SK-N-SH (cell line): ENCODE measurements around the gene BOLA3.

Experiments
- CTCF ChIP-seq: fragments of 200-600 bp; sonication (generic); IDR thresholded peaks from 2 replicates; pipeline ENCODE4 v1.6.1; 2017; ENCODE audit warnings: antibody characterized with exemption, mild to moderate bottlenecking, moderate library complexity
- ELF1 ChIP-seq: IDR thresholded peaks from 2 replicates; pipeline ENCODE4 v1.4.0; 2012
- EP300 ChIP-seq, 2 experiments: IDR thresholded peaks; 2 replicates each; pipeline versions ENCODE4 v1.4.0 to v1.6.1; 2012; ENCODE audit warnings: borderline replicate concordance in 1 of 2, low read depth in 1 of 2, low read length in 1 of 2
- GABPA ChIP-seq: IDR thresholded peaks from 2 replicates; pipeline ENCODE4 v1.4.0; 2012; ENCODE audit warnings: low read depth, mild to moderate bottlenecking
- RAD21 ChIP-seq: IDR thresholded peaks from 2 replicates; pipeline ENCODE4 v1.6.1; 2012; ENCODE audit warnings: mild to moderate bottlenecking, low read length
- REST ChIP-seq: IDR thresholded peaks from 2 replicates; pipeline ENCODE4 v1.6.1; 2012; ENCODE audit warnings: mild to moderate bottlenecking, low read depth, low read length, moderate library complexity
- TEAD4 ChIP-seq: IDR thresholded peaks from 2 replicates; pipeline ENCODE4 v1.4.0; 2012; ENCODE audit warnings: mild to moderate bottlenecking, borderline replicate concordance; ENCODE audit not compliant: insufficient read depth
- YY1 ChIP-seq: IDR thresholded peaks from 2 replicates; pipeline ENCODE4 v1.4.0; 2012; ENCODE audit warnings: low read depth, mild to moderate bottlenecking

GRCh38 chr2:74097574-74097973, 50.1 kb downstream of the BOLA3 start:
- TF ChIP-seq CTCF (no peak), REST (no peak), EP300 (IDR thresholded peaks at IDR 0.05; ENCODE audit: borderline replicate concordance in 1 of 2, low read depth in 1 of 2, low read length in 1 of 2) (no peak), ELF1 (no peak), GABPA (no peak), RAD21 (no peak), TEAD4 (no peak), YY1 (no peak)
